A549 (cell line): Measurements from ENCODE around the gene GRIP1. TPM values are rescaled to one million over a fixed set of nuclear protein-coding genes. Genes with fewer than 3 reads are reported as not detected.

Experiments used
- ATAC-seq, 2 experiments: fragments of 200-7000 bp in 1 of 2; fragments of >200 bp in 1 of 2; cut with Nextera tagmentation in 1 of 2; cut with Tn5 transposase in 1 of 2; 3 replicates each; pipeline versions ENCODE4 v1.8.0 to v1.9.1; 2018 to 2020; ENCODE audit warnings: mild to moderate bottlenecking in 1 of 2, moderate library complexity in 1 of 2
- CTCF ChIA-PET: fragments of 300-600 bp; sonication (Branson Sonifier 250); formaldehyde crosslinking; extraction: SDS; loops from one replicate; lab custom pipeline; 2021; ENCODE audit warnings: antibody characterized with exemption, inconsistent platforms; lab: Yijun Ruan, JAX
- POLR2A ChIA-PET: fragments of 350-600 bp; formaldehyde crosslinking; extraction: SDS; loops from one replicate; lab custom pipeline; 2021; ENCODE audit warnings: antibody characterized with exemption, inconsistent platforms; lab: Yijun Ruan, JAX
- DNase-seq, 2 experiments: peaks; one replicate each; pipeline versions ENCODE4 v3.0.0 to v3.0.0-alpha.2; 2011 to 2016; ENCODE audit warnings: low read depth in 1 of 2, low spot score in 1 of 2
- FAIRE-seq: peaks from 2 replicates; lab custom pipeline; 2011; peaks lifted over from hg19 to GRCh38; lab: Jason Lieb, UNC
- H3K27ac ChIP-seq, 2 experiments: fragments of >200 bp; sonication (Bioruptor Twin); formaldehyde crosslinking; 3 replicates each; pipeline ENCODE4 v1.5.1; 2016 to 2017
- H3K4me1 ChIP-seq: fragments of >200 bp; sonication (Bioruptor Twin); formaldehyde crosslinking; 3 replicates; pipeline ENCODE4 v1.6.1; 2016
- H3K4me2 ChIP-seq: fragments of >200 bp; sonication (Bioruptor Twin); formaldehyde crosslinking; 3 replicates; pipeline ENCODE4 v1.6.1; 2016
- H3K4me3 ChIP-seq: fragments of >200 bp; sonication (Bioruptor Twin); formaldehyde crosslinking; 3 replicates; pipeline ENCODE4 v1.5.1; 2016
- H3K9me3 ChIP-seq: fragments of >200 bp; sonication (Bioruptor Twin); formaldehyde crosslinking; 3 replicates; pipeline ENCODE4 v1.6.1; 2016
- CBX8 ChIP-seq: fragments of 200-600 bp; sonication (generic); IDR thresholded peaks from 2 replicates; pipeline ENCODE4 v1.6.1; 2016
- CHD2 ChIP-seq: fragments of 150-350 bp; IDR thresholded peaks from 2 replicates; pipeline ENCODE4 v1.6.1; 2014; ENCODE audit warnings: low read length; ENCODE audit not compliant: partially characterized antibody
- EHF ChIP-seq: fragments of 250-450 bp; sonication (Bioruptor Pico); IDR thresholded peaks from 2 replicates; pipeline ENCODE4 v1.5.0; 2020; ENCODE audit warnings: mild to moderate bottlenecking
- FOSB ChIP-seq: fragments of 250-450 bp; sonication (Bioruptor Pico); IDR thresholded peaks from 2 replicates; pipeline ENCODE4 v1.5.0; 2020; ENCODE audit warnings: mild to moderate bottlenecking, moderate library complexity
- FOSL2 ChIP-seq, 2 experiments: fragments of 450-650 bp in 1 of 2; fragments of >200 bp in 1 of 2; sonication (Bioruptor Twin) in 1 of 2; formaldehyde crosslinking; IDR thresholded peaks; 2 replicates each; pipeline versions ENCODE4 v1.5.0 to v1.6.1; 2016 to 2020; ENCODE audit warnings: mild to moderate bottlenecking in 1 of 2, moderate library complexity in 1 of 2
- FOXS1 ChIP-seq: fragments of 250-450 bp; sonication (Bioruptor Pico); IDR thresholded peaks from 2 replicates; pipeline ENCODE4 v1.5.0; 2020; ENCODE audit warnings: mild to moderate bottlenecking, moderate library complexity
- HOXB5 ChIP-seq: fragments of 250-450 bp; sonication (Bioruptor Pico); IDR thresholded peaks from 2 replicates; pipeline ENCODE4 v1.5.0; 2020; ENCODE audit warnings: mild to moderate bottlenecking, moderate library complexity
- MAZ ChIP-seq: fragments of 150-350 bp; IDR thresholded peaks from 2 replicates; pipeline ENCODE4 v1.6.1; 2014; ENCODE audit warnings: antibody characterized with exemption, low read depth, low read length, borderline replicate concordance
- NFE2L2 ChIP-seq: fragments of 150-350 bp; conservative IDR thresholded peaks from 2 replicates; pipeline ENCODE4 v1.6.1; 2014; ENCODE audit warnings: low read length
- NPAS2 ChIP-seq: fragments of 250-450 bp; sonication (Bioruptor Pico); IDR thresholded peaks from 2 replicates; pipeline ENCODE4 v1.8.0; 2022; ENCODE audit warnings: mild to moderate bottlenecking, moderate library complexity, borderline replicate concordance
- NR3C1 ChIP-seq: fragments of >200 bp; sonication (Bioruptor Twin); formaldehyde crosslinking; IDR thresholded peaks from 3 replicates; pipeline ENCODE4 v1.6.1; 2017
- POLR2AphosphoS2 ChIP-seq: conservative IDR thresholded peaks from 2 replicates; pipeline ENCODE4 v1.6.1; 2012; ENCODE audit warnings: low read length, improper control_type of control experiment, inconsistent platforms
- RAD21 ChIP-seq, 2 experiments: fragments of >200 bp in 1 of 2; sonication (Bioruptor Twin) in 1 of 2; formaldehyde crosslinking in 1 of 2; IDR thresholded peaks in 1 of 2; conservative IDR thresholded peaks in 1 of 2; 2 replicates in 1 of 2; 3 replicates in 1 of 2; pipeline ENCODE4 v1.6.1; 2012 to 2018; ENCODE audit warnings: inconsistent platforms in 1 of 2
- RCOR1 ChIP-seq: fragments of 150-350 bp; IDR thresholded peaks from 2 replicates; pipeline ENCODE4 v1.6.1; 2014; ENCODE audit warnings: antibody characterized with exemption, low read length, low read depth
- RFX5 ChIP-seq: fragments of 450-650 bp; IDR thresholded peaks from 2 replicates; pipeline ENCODE4 v1.7.1; 2014; ENCODE audit warnings: antibody characterized with exemption, mild to moderate bottlenecking, moderate library complexity
- SMC3 ChIP-seq: fragments of >200 bp; sonication (Bioruptor Twin); formaldehyde crosslinking; IDR thresholded peaks from 3 replicates; pipeline ENCODE4 v1.6.1; 2018; ENCODE audit warnings: inconsistent platforms
- SREBF2 ChIP-seq: fragments of 450-650 bp; IDR thresholded peaks from 2 replicates; pipeline ENCODE4 v1.6.1; 2014; ENCODE audit warnings: mild to moderate bottlenecking, moderate library complexity
- TFCP2L1 ChIP-seq: fragments of 250-450 bp; sonication (Bioruptor Pico); IDR thresholded peaks from 2 replicates; pipeline ENCODE4 v1.5.0; 2021; ENCODE audit warnings: mild to moderate bottlenecking
- ZNF302 ChIP-seq: fragments of 250-450 bp; sonication (Bioruptor Pico); IDR thresholded peaks from 2 replicates; pipeline ENCODE4 v1.9.0; 2021; ENCODE audit warnings: inconsistent platforms, mild to moderate bottlenecking, moderate library complexity
- WGBS: methylation state at CpG from one replicate; pipeline ENCODE4 v1.1.6; 2017; ENCODE audit errors: missing lambda C conversion rate; 5-methylcytosine and 5-hydroxymethylcytosine counted together
- polyA plus RNA-seq, 4 experiments: library from polyadenylated mRNA; depleted of rRNA in 3 of 4; stranded (reverse); fragments of >200 nt; fragmentation: RNase III in 1 of 4; extraction: RNeasy Plus Mini Kit Qiagen cat#74134 plus additional on column Dnase treatment in 1 of 4; gene quantifications; 2 replicates in 3 of 4; 3 replicates in 1 of 4; pipeline ENCODE4 v1.2.3, GENCODE V29; 2011 to 2017
- TF ChIP-seq, protein P1 (sequence below): fragments of >200 bp; sonication (Bioruptor Twin); formaldehyde crosslinking; IDR thresholded peaks from 2 replicates; pipeline ENCODE4 v1.6.1; 2016
- TF ChIP-seq, protein P2 (sequence below): IDR thresholded peaks from 2 replicates; pipeline ENCODE4 v1.6.1; 2012
- TF ChIP-seq, protein P3 (sequence below): IDR thresholded peaks from 2 replicates; pipeline ENCODE4 v1.6.1; 2012
- TF ChIP-seq, protein P4 (sequence below): fragments of 150-350 bp; IDR thresholded peaks from 2 replicates; pipeline ENCODE4 v1.6.1; 2014; ENCODE audit warnings: low read depth, mild to moderate bottlenecking, low read length
- TF ChIP-seq, protein P5 (sequence below): fragments of 200-600 bp; sonication (generic); IDR thresholded peaks from 2 replicates; pipeline ENCODE4 v1.6.1; 2016; ENCODE audit warnings: antibody characterized with exemption, mild to moderate bottlenecking, moderate library complexity
- TF ChIP-seq, protein P6 (sequence below): fragments of >200 bp; sonication (Bioruptor Twin); formaldehyde crosslinking; IDR thresholded peaks from 3 replicates; pipeline ENCODE4 v1.5.1; 2016
- TF ChIP-seq, protein P7 (sequence below): fragments of 450-650 bp; IDR thresholded peaks from 2 replicates; pipeline ENCODE4 v1.6.1; 2014; ENCODE audit warnings: antibody characterized with exemption

GRIP1 gene
- polyA plus RNA-seq, 2 of the 4 experiments (the other 2 are of a cell fraction) = 4.6 to 5.8 TPM

DNA sequence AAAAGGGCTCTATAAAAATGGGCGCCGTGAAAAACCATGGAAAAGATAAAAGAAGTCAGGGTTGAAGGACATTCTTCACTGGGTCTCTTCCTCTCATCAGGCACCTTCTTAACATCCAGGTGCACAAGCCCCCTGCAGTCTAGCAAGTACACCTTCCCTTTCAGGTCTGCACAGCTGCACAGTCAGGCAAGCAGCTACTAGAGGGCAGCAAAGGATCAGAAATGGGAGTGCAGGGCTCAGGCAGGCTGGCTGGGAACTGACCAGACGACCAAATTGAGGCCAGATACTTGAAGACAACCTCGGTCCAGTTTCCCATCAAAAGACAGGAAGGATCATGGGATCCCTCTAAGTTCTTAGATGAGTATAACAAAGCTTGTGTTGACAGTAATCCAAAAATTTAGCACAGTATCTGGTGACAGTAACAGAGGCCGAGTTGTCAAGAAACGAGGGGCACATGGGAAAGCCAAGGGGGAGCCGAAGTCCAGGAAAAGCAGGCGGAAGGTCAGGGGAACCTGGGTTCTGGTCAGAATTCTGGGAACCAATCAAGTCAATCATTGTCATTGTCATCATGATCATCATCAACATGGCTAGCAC is 10.1 kb upstream of the GRIP1 start:
- FAIRE-seq = no peak
- ChIA-PET POLR2A (no interaction called here), CTCF (interaction anchor here (0.6 to 1.5 kb wide), 8 partner anchors 11 to 410 kb away, joined by 3 to 4 read pairs (median 3); no protein-coding TSS in a partner anchor)
- TF ChIP-seq MAZ (no peak), TFCP2L1 (CRISPR knock-in tag) (no peak), FOXS1 (no peak), SMC3 (peak; percentile 55), NPAS2 (CRISPR knock-in tag) (no peak), EHF (CRISPR knock-in tag) (no peak), RCOR1 (no peak), POLR2AphosphoS2 (no peak), ZNF302 (CRISPR knock-in tag) (no peak), SREBF2 (no peak), RAD21 (conservative IDR thresholded peaks at IDR 0.05 in 1 of 2, IDR thresholded peaks at IDR 0.05 in 1 of 2) (peak; percentile 67 to 77), FOSL2 (IDR thresholded peaks at IDR 0.05) (no peak), FOSL2 (CRISPR knock-in tag; IDR thresholded peaks at IDR 0.05) (no peak), FOSB (no peak), NFE2L2 (no peak), CBX8 (no peak), HOXB5 (no peak), CHD2 (no peak), NR3C1 (no peak), RFX5 (no peak)
- TF ChIP-seq, protein P1, sequence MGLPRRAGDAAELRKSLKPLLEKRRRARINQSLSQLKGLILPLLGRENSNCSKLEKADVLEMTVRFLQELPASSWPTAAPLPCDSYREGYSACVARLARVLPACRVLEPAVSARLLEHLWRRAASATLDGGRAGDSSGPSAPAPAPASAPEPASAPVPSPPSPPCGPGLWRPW = no peak
- TF ChIP-seq, protein P2, sequence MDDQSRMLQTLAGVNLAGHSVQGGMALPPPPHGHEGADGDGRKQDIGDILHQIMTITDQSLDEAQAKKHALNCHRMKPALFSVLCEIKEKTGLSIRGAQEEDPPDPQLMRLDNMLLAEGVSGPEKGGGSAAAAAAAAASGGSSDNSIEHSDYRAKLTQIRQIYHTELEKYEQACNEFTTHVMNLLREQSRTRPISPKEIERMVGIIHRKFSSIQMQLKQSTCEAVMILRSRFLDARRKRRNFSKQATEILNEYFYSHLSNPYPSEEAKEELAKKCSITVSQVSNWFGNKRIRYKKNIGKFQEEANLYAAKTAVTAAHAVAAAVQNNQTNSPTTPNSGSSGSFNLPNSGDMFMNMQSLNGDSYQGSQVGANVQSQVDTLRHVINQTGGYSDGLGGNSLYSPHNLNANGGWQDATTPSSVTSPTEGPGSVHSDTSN = no peak
- TF ChIP-seq, protein P3, sequence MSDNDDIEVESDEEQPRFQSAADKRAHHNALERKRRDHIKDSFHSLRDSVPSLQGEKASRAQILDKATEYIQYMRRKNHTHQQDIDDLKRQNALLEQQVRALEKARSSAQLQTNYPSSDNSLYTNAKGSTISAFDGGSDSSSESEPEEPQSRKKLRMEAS = no peak
- TF ChIP-seq, protein P4, sequence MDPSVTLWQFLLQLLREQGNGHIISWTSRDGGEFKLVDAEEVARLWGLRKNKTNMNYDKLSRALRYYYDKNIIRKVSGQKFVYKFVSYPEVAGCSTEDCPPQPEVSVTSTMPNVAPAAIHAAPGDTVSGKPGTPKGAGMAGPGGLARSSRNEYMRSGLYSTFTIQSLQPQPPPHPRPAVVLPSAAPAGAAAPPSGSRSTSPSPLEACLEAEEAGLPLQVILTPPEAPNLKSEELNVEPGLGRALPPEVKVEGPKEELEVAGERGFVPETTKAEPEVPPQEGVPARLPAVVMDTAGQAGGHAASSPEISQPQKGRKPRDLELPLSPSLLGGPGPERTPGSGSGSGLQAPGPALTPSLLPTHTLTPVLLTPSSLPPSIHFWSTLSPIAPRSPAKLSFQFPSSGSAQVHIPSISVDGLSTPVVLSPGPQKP = no peak
- TF ChIP-seq, protein P5, sequence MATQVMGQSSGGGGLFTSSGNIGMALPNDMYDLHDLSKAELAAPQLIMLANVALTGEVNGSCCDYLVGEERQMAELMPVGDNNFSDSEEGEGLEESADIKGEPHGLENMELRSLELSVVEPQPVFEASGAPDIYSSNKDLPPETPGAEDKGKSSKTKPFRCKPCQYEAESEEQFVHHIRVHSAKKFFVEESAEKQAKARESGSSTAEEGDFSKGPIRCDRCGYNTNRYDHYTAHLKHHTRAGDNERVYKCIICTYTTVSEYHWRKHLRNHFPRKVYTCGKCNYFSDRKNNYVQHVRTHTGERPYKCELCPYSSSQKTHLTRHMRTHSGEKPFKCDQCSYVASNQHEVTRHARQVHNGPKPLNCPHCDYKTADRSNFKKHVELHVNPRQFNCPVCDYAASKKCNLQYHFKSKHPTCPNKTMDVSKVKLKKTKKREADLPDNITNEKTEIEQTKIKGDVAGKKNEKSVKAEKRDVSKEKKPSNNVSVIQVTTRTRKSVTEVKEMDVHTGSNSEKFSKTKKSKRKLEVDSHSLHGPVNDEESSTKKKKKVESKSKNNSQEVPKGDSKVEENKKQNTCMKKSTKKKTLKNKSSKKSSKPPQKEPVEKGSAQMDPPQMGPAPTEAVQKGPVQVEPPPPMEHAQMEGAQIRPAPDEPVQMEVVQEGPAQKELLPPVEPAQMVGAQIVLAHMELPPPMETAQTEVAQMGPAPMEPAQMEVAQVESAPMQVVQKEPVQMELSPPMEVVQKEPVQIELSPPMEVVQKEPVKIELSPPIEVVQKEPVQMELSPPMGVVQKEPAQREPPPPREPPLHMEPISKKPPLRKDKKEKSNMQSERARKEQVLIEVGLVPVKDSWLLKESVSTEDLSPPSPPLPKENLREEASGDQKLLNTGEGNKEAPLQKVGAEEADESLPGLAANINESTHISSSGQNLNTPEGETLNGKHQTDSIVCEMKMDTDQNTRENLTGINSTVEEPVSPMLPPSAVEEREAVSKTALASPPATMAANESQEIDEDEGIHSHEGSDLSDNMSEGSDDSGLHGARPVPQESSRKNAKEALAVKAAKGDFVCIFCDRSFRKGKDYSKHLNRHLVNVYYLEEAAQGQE = no peak
- TF ChIP-seq, protein P6, sequence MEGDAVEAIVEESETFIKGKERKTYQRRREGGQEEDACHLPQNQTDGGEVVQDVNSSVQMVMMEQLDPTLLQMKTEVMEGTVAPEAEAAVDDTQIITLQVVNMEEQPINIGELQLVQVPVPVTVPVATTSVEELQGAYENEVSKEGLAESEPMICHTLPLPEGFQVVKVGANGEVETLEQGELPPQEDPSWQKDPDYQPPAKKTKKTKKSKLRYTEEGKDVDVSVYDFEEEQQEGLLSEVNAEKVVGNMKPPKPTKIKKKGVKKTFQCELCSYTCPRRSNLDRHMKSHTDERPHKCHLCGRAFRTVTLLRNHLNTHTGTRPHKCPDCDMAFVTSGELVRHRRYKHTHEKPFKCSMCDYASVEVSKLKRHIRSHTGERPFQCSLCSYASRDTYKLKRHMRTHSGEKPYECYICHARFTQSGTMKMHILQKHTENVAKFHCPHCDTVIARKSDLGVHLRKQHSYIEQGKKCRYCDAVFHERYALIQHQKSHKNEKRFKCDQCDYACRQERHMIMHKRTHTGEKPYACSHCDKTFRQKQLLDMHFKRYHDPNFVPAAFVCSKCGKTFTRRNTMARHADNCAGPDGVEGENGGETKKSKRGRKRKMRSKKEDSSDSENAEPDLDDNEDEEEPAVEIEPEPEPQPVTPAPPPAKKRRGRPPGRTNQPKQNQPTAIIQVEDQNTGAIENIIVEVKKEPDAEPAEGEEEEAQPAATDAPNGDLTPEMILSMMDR = peak; percentile 55
- TF ChIP-seq, protein P7, sequence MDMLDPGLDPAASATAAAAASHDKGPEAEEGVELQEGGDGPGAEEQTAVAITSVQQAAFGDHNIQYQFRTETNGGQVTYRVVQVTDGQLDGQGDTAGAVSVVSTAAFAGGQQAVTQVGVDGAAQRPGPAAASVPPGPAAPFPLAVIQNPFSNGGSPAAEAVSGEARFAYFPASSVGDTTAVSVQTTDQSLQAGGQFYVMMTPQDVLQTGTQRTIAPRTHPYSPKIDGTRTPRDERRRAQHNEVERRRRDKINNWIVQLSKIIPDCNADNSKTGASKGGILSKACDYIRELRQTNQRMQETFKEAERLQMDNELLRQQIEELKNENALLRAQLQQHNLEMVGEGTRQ = no peak
- 58% methylated on average over 8 of the region's 8 CpGs for WGBS
- H3K4me2 ChIP-seq = no peak overlapping the region
- no peak overlapping the region for H3K27ac ChIP-seq
- peak; percentile 93 to 97 for ATAC-seq
- H3K4me3 ChIP-seq = no peak overlapping the region
- H3K4me1 ChIP-seq = no peaks in the 10 kb centered on the region
- H3K9me3 ChIP-seq = no peaks in the 10 kb centered on the region
- DNase-seq = peak; percentile 35 to 71
